PC-3 (cell line): Measurements from ENCODE around the gene NKIRAS1.

Experiments used
- EZH2 ChIP-seq: fragments of 300-600 bp; sonication (generic); IDR thresholded peaks from one replicate; pipeline ENCODE4 v1.6.1; 2017; ENCODE audit warnings: antibody characterized with exemption, mild to moderate bottlenecking, low read length; ENCODE audit not compliant: unreplicated experiment
- EZH2phosphoT487 ChIP-seq: fragments of 300-600 bp; sonication (generic); IDR thresholded peaks from 2 replicates; pipeline ENCODE4 v1.6.1; 2018; ENCODE audit warnings: mild to moderate bottlenecking, antibody characterized with exemption, low read length, borderline replicate concordance
- TF ChIP-seq, protein P1 (sequence below): fragments of 300-600 bp; sonication (generic); conservative IDR thresholded peaks from 2 replicates; pipeline ENCODE4 v1.5.1; 2017; ENCODE audit warnings: antibody characterized with exemption, low read depth, mild to moderate bottlenecking, low read length

DNA sequence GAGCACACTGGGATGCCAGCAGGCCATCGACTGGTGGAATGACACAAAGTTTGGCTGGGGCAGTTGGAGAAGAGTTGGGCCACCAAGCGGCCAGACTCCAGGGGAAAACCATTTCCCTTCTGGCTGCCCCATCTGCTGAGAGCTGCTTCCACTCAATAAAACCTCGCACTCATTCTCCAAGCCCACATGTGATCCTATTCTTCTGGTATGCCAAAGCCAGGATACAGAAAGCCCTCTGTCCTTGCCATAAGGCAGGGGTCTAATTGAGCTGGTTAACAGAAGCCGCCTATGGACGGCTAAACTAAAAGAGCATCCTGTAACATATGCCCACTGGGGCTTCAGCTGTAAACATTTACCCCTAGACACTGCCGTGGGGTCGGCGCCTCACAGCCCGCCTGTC is 55.1 kb downstream of the NKIRAS1 start:
- no peak for TF ChIP-seq EZH2
- TF ChIP-seq, protein P1, sequence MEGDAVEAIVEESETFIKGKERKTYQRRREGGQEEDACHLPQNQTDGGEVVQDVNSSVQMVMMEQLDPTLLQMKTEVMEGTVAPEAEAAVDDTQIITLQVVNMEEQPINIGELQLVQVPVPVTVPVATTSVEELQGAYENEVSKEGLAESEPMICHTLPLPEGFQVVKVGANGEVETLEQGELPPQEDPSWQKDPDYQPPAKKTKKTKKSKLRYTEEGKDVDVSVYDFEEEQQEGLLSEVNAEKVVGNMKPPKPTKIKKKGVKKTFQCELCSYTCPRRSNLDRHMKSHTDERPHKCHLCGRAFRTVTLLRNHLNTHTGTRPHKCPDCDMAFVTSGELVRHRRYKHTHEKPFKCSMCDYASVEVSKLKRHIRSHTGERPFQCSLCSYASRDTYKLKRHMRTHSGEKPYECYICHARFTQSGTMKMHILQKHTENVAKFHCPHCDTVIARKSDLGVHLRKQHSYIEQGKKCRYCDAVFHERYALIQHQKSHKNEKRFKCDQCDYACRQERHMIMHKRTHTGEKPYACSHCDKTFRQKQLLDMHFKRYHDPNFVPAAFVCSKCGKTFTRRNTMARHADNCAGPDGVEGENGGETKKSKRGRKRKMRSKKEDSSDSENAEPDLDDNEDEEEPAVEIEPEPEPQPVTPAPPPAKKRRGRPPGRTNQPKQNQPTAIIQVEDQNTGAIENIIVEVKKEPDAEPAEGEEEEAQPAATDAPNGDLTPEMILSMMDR = no peak
- TF ChIP-seq EZH2phosphoT487 = no peak
